RWPE2 (cell line): ENCODE results near the gene SYDE1.
A peak's percentile ranks its signal among the peaks of the same experiment; 100 is the strongest.
"Not testable (repeated sequence)": the region's sequence is repeated elsewhere in the genome, so short reads cannot be mapped to it uniquely, and the experiment has no call there.

ENCODE experiments used
- ATAC-seq: fragments of 200-7000 bp; cut with Tn5 transposase; 3 replicates; pipeline ENCODE4 v1.9.1; 2021; ENCODE audit warnings: low read depth
- DNase-seq: peaks from one replicate; pipeline ENCODE4 v3.0.0-alpha.2; 2020; ENCODE audit warnings: low spot score
- H3K27ac ChIP-seq: fragments of 450-650 bp; 2 replicates; pipeline ENCODE4 v1.5.1; 2017; ENCODE audit warnings: mild to moderate bottlenecking; ENCODE audit not compliant: poor library complexity, severe bottlenecking
- H3K27me3 ChIP-seq: fragments of 250-450 bp; sonication (Bioruptor Pico); 2 replicates; pipeline ENCODE4 v1.5.1; 2021; ENCODE audit warnings: mild to moderate bottlenecking, moderate library complexity; ENCODE audit not compliant: insufficient read depth, poor library complexity, severe bottlenecking
- H3K36me3 ChIP-seq: fragments of 250-450 bp; sonication (Bioruptor Pico); 2 replicates; pipeline ENCODE4 v1.5.1; 2020; ENCODE audit warnings: low read depth, mild to moderate bottlenecking, moderate library complexity
- H3K4me1 ChIP-seq: fragments of 250-450 bp; sonication (Bioruptor Pico); 2 replicates; pipeline ENCODE4 v1.5.1; 2021; ENCODE audit warnings: mild to moderate bottlenecking, moderate library complexity; ENCODE audit not compliant: insufficient read depth, poor library complexity, severe bottlenecking
- H3K4me3 ChIP-seq: fragments of 250-450 bp; sonication (Bioruptor Pico); 2 replicates; pipeline ENCODE4 v1.5.1; 2021; ENCODE audit warnings: mild to moderate bottlenecking, moderate library complexity; ENCODE audit not compliant: severe bottlenecking
- H3K9me3 ChIP-seq: fragments of 250-450 bp; sonication (Bioruptor Pico); 2 replicates; pipeline ENCODE4 v1.5.1; 2021; ENCODE audit warnings: mild to moderate bottlenecking, moderate library complexity; ENCODE audit not compliant: severe bottlenecking
- TF ChIP-seq, protein P1 (sequence below): fragments of 450-650 bp; IDR thresholded peaks from one replicate; pipeline ENCODE4 v1.5.1; 2017; ENCODE audit warnings: mild to moderate bottlenecking, moderate library complexity; ENCODE audit not compliant: poor library complexity, severe bottlenecking

The SYDE1 gene

DNA sequence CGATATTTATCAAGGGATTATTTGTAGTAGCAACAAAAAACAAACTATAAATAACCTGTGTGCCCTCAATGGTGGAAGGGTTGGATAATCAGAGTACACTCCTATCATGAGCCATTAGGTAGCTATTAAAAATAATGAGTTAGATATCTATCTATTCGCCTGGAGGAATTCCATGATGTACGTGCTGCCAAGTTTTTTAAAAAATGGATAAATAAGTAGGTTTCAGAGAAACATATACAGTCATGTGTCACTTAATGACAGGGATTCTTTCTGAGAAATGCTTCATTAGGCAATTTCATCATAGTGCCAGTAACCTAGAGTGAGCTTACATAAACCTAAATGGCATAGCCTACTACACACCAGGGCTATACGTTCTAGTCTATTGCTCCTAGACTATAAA lies 31.4 kb upstream of the SYDE1 start:
- DNase-seq, result no peak
- Histone ChIP-seq H3K9me3 (no peaks in the 10 kb centered on the region), H3K36me3 (no peaks in the 10 kb centered on the region), H3K27me3 (no peaks in the 10 kb centered on the region), H3K4me3 (no peak overlapping the region), H3K27ac (no peak overlapping the region), H3K4me1 (no peaks in the 10 kb centered on the region)
- ATAC-seq, result no peak
- TF ChIP-seq, protein P1, sequence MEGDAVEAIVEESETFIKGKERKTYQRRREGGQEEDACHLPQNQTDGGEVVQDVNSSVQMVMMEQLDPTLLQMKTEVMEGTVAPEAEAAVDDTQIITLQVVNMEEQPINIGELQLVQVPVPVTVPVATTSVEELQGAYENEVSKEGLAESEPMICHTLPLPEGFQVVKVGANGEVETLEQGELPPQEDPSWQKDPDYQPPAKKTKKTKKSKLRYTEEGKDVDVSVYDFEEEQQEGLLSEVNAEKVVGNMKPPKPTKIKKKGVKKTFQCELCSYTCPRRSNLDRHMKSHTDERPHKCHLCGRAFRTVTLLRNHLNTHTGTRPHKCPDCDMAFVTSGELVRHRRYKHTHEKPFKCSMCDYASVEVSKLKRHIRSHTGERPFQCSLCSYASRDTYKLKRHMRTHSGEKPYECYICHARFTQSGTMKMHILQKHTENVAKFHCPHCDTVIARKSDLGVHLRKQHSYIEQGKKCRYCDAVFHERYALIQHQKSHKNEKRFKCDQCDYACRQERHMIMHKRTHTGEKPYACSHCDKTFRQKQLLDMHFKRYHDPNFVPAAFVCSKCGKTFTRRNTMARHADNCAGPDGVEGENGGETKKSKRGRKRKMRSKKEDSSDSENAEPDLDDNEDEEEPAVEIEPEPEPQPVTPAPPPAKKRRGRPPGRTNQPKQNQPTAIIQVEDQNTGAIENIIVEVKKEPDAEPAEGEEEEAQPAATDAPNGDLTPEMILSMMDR, result no peak

DNA sequence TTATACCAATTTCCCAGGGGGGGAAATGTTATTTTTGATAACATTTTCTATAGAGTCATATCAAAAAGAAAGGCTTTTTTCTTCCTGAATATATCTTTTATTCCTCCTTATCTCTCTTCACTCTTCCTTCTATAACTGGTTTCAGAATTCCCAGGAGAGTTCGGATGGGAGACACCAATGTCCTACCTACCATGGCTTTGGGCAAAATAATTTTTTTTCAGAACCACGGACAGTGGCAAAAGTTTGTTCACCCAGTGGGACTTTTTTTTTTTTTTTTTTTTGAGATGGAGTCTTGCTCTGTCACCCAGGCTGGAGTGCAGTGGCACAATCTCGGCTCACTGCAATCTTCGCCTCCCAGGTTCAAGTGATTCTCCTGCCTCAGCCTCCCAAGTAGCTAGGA lies 27.2 kb upstream of the SYDE1 start:
- not testable (repeated sequence) for H3K4me1 ChIP-seq, H3K4me3 ChIP-seq, H3K27ac ChIP-seq, H3K36me3 ChIP-seq, ATAC-seq, DNase-seq, H3K9me3 ChIP-seq, H3K27me3 ChIP-seq

DNA sequence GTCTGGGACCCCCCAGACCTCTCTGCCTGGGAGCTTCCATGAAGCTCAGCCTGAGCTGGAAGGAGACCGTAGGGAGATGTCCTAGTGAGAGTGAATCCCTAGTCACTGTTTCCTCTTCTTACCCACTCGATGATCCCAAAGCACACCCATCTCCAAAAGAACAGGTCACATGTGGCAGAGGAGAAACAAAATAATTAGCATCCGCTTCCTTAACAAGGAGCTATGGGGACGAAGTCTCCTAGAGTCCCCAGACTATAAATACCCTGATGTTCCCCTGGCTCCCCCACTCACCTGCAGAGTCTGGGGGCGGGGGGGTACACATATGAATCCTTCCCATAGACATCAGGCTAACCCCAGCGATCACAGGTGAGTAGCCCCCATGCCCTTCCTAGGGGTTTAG lies 25.3 kb upstream of the SYDE1 start, which contains the start of gene OR1I1:
Gene OR1I1 (plus strand): TSS at position 301 of the 400 bp plus-strand sequence. CDS start 4,855 bp downstream, outside the sequence.
- Histone ChIP-seq H3K4me1 (no peaks in the 10 kb centered on the region), H3K27ac (no peak within 1 kb of the TSS), H3K4me3 (no peak within 1 kb of the TSS), H3K27me3 (peaks cover 2% of the 10 kb centered on the region), H3K9me3 (no peaks in the 10 kb centered on the region), H3K36me3 (no peaks in the 10 kb centered on the region)
- ATAC-seq, result no peak
- TF ChIP-seq, protein P1, result no peak
- DNase-seq, result no peak

DNA sequence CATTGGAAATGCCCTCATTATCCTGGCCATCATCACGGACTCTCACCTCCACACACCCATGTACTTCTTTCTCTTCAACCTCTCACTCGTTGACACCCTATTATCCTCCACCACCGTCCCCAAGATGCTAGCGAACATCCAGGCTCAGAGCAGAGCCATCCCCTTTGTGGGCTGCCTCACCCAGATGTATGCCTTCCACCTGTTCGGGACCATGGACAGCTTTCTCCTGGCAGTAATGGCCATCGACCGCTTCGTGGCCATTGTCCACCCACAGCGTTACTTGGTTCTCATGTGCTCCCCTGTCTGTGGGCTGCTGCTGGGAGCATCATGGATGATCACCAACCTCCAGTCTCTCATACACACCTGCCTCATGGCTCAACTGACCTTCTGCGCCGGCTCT lies 20.0 kb upstream of the SYDE1 start:
- H3K27ac ChIP-seq, result no peak overlapping the region
- DNase-seq (no peak), ATAC-seq (no peak)
- H3K4me3 ChIP-seq, result no peak overlapping the region
- no peaks in the 10 kb centered on the region for H3K36me3 ChIP-seq
- peaks cover 2% of the 10 kb centered on the region for H3K27me3 ChIP-seq
- TF ChIP-seq, protein P1, result no peak
- no peaks in the 10 kb centered on the region for H3K9me3 ChIP-seq
- no peaks in the 10 kb centered on the region for H3K4me1 ChIP-seq

DNA sequence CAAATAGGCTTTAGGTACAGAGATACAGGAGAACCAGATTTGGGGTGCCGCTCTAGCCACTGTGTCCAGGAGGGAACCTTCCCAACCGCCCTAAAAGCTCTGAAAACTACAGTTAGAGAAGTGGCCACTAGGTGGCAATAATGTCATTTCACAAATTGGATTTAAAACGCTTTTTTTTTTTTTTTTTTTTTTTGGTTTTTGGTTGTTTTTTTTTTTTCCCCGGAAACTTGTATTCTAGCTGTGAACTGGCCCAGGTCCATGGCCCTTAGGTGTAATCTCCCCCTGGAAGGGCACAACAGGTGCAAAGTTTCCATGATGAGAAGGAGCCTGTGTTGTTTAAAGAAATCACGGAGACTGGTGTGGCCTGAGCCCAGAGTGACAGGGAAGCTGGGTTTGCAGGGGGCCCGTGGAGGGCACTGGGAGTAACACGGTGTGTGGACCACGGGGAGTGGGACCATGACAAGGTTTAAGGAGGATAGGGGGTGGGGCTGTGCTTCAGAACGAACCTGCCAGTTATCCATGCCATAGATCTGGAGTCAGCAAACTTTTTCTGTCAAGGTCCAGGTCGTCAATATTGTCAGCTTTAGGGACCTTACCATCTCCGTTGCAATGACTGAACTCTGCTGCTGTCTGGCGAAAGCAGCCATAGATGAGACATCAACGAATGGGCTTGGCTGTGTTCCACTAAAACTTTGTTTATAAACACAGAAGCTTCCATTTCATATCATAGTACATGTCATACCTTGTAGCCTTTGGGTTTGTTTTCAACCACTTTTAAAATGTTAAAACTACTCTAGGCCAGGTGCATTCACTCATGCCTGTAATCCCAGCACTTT lies 15.1 kb upstream of the SYDE1 start:
- peak; percentile 27; the same call in 1 of the 3 replicates for ATAC-seq
- Histone ChIP-seq H3K9me3 (no peaks in the 10 kb centered on the region), H3K27ac (no peak overlapping the region), H3K27me3 (no peaks in the 10 kb centered on the region), H3K36me3 (no peaks in the 10 kb centered on the region), H3K4me1 (no peaks in the 10 kb centered on the region), H3K4me3 (no peak overlapping the region)
- no peak for DNase-seq
- TF ChIP-seq, protein P1, result peak; percentile 76
